HG03045 (cell line): ENCODE results near the gene MPPED2.

Source experiments
- ATAC-seq: cut with Tn5 transposase; IDR thresholded peaks from one replicate; pipeline ENCODE4 v1.9.1; 2021; ENCODE audit warnings: mild to moderate bottlenecking, moderate library complexity; ENCODE audit not compliant: unreplicated experiment

The MPPED2 gene

GRCh38 chr11:30423886-30424285, 162.3 kb downstream of the MPPED2 start:
- ATAC-seq, result no peak

GRCh38 chr11:30423279-30423648, 162.9 kb downstream of the MPPED2 start:
- no peak for ATAC-seq

DNA sequence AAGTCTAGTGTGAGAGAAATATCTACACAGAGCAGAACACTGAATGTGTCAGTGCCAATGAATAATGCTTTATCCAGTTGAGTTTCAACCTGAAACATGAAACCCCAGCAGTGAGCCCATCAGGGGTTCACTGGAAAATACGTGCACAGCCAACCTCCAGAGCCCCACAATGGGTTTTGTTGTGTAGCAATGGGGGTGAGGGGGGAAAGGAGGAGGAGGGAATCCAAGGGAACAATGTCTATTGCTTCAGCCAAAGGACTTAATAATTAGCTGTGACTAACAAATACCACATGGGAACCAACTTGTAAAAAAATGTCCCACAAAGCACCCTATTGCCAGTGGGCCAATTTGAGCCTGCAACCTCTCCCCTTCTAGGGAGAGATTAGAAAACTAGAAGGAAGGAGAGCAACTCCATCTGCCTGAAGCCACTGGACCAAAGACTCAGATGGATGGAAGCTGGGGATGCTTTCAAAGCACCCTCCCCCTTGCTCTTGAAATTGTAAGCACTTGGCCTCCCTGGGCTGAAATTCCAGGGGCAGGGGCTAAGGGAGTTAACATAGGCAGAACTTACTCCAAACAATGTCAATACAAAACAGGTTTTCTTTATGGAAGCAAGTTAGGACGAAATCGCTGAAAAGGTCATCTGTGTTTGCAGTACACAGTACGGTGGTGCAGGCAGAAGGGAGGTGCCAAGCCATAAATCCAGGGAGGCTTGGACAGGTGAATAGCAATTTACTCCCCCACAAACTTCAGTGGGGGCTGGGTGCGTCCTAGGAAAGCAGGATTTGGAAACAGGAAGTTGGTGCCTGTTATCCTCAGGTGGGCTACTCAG, 163.5 kb downstream of the MPPED2 start:
- ATAC-seq, result no peak

- no peak for ATAC-seq
Observed at GRCh38 chr11:30420233-30420787, 165.8 kb downstream of the MPPED2 start.

GRCh38 chr11:30414806-30415205, 171.3 kb downstream of the MPPED2 start:
- no peak for ATAC-seq

DNA sequence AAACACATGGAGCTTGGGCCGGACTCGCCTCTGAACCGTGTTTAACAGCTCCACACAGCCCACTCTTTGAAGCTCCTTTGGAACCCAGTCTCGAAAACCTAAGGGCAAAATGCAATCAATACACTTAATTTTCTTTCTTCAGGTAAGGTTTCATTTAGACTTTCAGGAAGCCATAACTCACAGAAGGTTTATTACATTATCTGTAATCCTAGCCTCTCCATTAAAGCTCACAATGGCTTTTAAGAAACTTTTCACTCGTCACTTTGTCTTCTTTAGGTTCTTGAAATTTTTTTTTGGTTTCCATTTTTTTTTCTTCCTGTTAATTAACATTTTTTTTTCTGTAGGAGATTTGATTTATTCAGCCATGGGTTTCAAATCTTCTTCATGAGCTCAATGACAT, 171.9 kb downstream of the MPPED2 start:
- ATAC-seq, result no peak

DNA sequence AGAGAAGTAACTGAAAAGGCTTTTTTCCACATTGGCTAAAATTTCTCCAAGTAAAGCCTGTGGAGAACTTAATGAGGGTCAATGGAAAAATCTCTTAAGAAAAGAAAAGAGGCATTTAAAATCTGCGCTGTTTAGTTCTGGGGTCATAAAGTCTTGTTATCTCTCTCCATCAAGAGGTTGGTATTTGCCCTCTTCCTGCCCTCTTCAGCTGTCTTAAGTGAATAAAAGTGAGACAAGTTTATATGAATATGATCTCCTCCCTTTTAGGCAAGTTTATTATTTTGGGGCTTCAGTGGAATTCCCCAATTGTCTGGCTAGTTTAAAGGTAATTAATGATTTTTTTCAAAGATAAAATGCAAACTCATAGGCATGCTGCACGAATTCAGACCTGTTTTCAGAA, 173.6 kb downstream of the MPPED2 start:
- ATAC-seq, result no peak

- no peak for ATAC-seq
Observed at GRCh38 chr11:30411383-30411782, 174.8 kb downstream of the MPPED2 start.

DNA sequence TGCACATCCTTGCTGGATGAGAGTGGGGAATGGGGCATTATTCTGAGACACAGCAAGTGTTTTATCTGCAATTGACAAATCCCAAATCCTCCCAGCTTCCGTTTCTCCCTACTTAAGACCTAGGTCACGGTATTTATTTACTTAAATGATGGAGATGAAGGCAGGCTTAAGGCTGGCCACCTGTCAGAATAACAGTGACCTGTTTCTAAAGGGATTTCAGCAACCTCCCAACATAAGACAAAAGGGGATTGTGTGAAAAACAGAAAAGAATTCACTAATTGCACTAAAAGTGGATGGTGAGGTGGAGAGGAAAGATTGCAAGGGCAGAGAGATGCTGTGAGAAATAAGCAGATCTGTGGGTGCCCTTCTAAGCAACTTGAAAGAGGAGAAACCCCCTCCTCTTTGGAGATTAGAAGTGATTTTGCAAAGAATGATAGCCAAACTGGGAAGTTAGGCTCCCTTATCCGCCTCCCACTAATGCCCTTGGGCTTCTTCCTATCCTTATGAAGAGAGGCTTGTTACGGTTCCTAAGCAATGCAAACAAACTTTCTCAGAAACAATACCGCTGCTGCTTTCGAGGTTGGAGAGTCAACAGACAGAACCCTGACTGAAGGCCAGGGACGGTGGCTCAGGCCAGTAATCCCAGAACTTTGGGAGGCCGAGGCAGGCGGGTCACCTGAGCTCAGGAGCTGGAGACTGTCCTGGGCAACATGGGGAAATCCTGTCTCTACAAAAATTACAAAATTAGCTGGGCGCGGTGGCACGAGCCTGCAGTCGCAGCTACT, 179.0 kb downstream of the MPPED2 start:
- ATAC-seq, result no peak

DNA sequence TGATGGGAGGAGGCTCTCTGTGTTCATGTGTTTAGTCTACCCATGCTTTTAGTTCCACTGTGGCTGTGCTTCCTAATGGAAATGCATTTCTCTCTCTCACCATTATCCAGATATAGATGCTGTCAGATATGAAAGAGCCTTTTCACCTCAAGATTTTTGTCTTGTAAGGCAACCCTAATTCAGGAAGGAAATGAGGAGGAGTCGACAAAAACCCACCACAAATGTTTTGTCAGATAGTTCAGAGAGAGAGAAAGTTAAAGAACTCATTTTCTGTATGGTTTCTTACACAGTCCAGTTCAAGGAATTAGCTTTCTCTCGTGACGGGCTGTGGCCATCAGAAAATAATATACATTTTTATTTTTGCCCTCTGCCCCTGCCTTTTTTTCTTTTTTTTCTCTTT, 180.8 kb downstream of the MPPED2 start:
- ATAC-seq, result no peak

DNA sequence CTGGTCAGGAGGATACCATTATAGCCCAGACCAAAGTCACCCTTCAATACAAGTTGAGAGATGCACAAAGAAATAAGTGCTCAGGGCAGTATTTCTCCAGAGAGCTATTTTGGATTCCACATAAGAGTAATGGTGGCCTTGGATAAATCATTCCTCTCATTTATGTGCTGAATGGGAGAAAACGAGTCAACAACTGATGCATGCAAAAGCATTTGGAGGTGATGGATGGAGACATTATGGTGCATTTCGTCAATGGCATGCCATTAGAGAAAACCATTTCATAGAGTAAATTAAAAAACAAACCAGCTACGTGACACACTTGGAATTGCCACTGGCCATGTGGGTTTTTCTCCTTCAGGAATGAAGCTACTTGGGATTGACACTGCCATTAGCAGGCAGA, 182.0 kb downstream of the MPPED2 start:
- ATAC-seq, result no peak

GRCh38 chr11:30395751-30396150, 190.4 kb downstream of the MPPED2 start:
- no peak for ATAC-seq

- ATAC-seq, result no peak
Observed at GRCh38 chr11:30393012-30393411, 193.1 kb downstream of the MPPED2 start.

DNA sequence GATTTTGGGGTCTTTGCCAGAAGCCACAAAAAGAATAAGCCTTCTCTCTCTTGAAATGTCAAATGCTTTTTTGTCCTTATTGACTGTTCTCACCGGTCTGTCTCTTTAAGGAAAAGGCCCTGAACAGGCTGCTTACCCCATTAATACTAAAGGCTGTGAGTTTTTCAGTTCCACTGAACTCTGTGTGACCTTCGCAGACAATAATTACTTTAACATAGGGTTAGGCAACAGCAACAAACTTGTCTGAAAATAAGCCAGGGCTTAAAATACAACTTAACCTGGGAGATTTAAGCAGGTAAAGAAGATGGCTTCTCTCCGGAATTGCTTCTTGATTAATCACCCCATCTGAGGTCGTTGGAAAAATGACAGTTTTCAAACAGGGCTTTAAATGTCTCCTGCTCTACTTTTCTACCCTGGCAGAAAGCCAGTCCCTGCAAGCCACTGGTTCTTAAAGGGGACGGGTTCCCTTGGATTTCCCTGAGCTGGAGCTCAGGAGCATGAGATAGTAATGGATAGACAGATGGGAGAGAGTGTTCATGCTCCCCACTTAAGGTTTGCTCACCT, 193.8 kb downstream of the MPPED2 start:
- no peak for ATAC-seq

DNA sequence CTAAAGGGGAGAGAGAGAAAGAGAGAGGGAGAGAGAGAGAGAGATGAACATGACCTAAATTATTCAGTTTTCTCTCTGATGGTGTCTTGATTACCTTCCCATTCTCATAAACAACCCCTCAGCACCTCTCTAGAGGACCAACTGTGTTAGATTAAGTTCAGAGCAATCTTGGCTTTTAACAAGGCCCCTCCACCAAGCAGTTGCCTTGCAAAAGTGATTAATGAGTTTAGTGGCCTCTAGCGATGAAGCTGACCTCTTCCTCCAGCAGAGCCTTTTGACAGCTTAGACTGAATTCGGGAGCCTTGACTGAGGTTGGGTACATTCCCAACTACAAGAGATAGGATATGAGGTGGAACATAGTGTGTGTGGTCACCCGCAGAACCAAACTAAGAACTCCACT, 197.2 kb downstream of the MPPED2 start:
- no peak for ATAC-seq

DNA sequence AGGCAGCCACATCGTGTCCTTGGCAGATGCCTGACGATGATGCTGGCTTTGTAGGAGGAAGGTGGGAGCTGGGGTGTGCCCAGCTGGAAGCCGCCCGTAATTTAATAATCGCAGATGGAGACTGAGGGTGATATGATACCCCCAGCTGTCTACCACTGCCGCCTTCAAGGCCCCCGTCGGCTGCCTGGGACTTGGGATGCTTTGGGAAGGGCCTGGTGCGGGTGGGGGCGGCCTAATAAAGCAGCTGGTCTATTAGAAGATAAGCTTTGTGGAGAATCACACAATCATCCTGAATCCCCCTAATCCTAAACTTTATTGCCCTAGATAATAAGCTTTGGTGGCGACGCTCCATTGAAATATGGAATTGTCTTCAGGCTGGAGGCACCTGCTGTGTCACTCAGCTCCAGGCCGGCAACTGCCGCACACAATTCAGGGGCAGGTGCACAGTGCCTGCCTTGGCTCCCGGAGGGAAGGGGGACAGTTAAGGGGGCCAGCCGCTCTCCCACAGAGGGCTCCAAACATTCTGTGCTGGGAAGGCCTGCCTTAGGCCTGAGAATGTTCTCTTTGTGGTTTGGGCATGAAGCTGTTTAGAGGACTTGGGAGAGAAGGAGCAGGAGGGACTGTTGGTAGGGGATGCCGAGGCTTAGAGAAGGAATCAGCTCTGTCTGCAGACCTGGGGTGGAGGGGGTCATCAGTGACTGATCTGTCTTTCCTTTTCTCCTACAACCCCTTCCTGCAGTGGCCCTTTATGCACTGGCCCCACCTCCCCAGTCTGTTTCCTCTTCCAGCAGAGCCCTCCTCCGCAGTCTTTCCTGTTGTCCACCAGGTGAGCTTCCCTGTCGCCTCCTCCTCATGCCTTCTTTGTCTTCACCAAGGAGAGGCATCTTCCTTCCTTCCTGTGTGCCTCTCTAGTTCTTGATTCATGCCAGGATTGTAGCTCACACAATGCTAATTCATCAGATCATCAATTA, 198.0 kb downstream of the MPPED2 start:
- no peak for ATAC-seq

- no peak for ATAC-seq
Observed at GRCh38 chr11:30381879-30382278, 204.3 kb downstream of the MPPED2 start.

- no peak for ATAC-seq
Observed at GRCh38 chr11:30380846-30381245, 205.3 kb downstream of the MPPED2 start.

DNA sequence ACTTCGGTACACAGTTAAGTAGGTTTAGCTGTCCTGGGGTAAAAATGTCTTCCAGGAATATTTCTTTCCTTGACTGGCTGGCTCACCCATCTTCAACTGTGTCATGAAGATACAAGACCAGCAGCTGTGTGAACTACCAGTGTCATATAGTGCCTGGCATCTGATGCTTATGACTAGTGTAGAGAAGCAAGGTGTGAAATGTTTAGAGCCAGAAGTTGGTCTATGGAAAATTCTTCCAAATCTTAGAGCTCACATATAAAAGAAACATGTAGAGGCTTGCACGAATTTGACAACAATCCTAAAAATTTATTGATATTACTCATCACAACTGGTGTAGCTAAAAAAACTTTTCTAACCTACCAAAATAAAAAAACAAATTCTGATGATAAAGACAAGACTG, 208.8 kb downstream of the MPPED2 start:
- ATAC-seq, result no peak

- no peak for ATAC-seq
Observed at GRCh38 chr11:30370164-30370563, 216.0 kb downstream of the MPPED2 start.

- no peak for ATAC-seq
Observed at GRCh38 chr11:30368394-30368793, 217.8 kb downstream of the MPPED2 start.
